IPS DF 6.9 (cell line): Measurements from ENCODE around the gene SFN.

Experiments
- DNase-seq: peaks from one replicate; pipeline ENCODE4 v3.0.0-alpha.2; 2013; ENCODE audit warnings: low read depth, low spot score
- H3K27ac ChIP-seq: one replicate; pipeline ENCODE4 v1.5.1; 2013; ENCODE audit warnings: low read length, control low read depth
- H3K27me3 ChIP-seq: 2 replicates; pipeline ENCODE4 v1.6.1; 2013; ENCODE audit warnings: mild to moderate bottlenecking, low read length; ENCODE audit not compliant: control insufficient read depth, insufficient read depth
- H3K36me3 ChIP-seq: 2 replicates; pipeline ENCODE4 v1.6.1; 2013; ENCODE audit warnings: low read length; ENCODE audit not compliant: control insufficient read depth, insufficient read depth
- H3K4me1 ChIP-seq: 2 replicates; pipeline ENCODE4 v1.6.1; 2013; ENCODE audit warnings: low read length; ENCODE audit not compliant: control insufficient read depth, insufficient read depth
- H3K4me3 ChIP-seq: 2 replicates; pipeline ENCODE4 v1.5.1; 2013; ENCODE audit warnings: mild to moderate bottlenecking, low read length
- H3K9me3 ChIP-seq: 2 replicates; pipeline ENCODE4 v1.6.1; 2013; ENCODE audit warnings: low read length, inconsistent platforms; ENCODE audit not compliant: control insufficient read depth, insufficient read depth
- WGBS: extraction: QIAGEN DNeasy Blood & Tissue Kit; methylation state at CpG from one replicate; pipeline ENCODE4 v1.1.7; 2013; ENCODE audit warnings: mixed read lengths, missing lambda C conversion rate; ENCODE audit not compliant: insufficient read length, insufficient coverage; 5-methylcytosine and 5-hydroxymethylcytosine counted together

Gene SFN

GRCh38 chr1:26911399-26912146, 48.6 kb downstream of the SFN start:
- no peak overlapping the region for H3K4me3 ChIP-seq
- H3K9me3 ChIP-seq = no peaks in the 10 kb centered on the region
- no peaks in the 10 kb centered on the region for H3K4me1 ChIP-seq
- H3K27ac ChIP-seq = no peak overlapping the region
- no CpG with 5 or more reads among the region's 8 CpGs for WGBS
- H3K36me3 ChIP-seq = no peaks in the 10 kb centered on the region
- no peak for DNase-seq
- H3K27me3 ChIP-seq = no peaks in the 10 kb centered on the region

- no peaks in the 10 kb centered on the region for H3K4me1 ChIP-seq
- no peak for DNase-seq
- H3K4me3 ChIP-seq = no peak overlapping the region
- no peaks in the 10 kb centered on the region for H3K9me3 ChIP-seq
- no CpG with 5 or more reads among the region's 2 CpGs for WGBS
- H3K36me3 ChIP-seq = no peaks in the 10 kb centered on the region
- H3K27ac ChIP-seq = no peak overlapping the region
- H3K27me3 ChIP-seq = no peaks in the 10 kb centered on the region
Measured at GRCh38 chr1:26912147-26912490, 49.2 kb downstream of the SFN start.

DNA sequence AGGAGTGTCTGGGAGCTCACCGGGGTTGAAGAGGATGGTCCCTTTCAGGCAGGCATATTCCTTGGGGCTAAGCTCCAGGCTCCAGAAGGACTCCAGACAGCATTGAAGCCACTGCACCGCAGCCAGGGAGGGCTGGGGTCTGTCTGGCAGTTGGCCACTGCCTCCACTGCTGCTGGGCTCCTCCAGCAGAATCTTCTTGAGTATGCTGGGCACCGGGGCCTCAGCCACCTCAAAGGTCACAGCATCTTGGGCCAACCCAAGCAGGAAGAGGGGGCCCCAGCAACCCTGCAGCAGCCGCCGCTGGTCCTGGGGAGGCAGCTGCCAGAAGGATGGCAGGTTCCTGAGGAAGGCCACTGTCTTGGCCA, 50.4 kb downstream of the SFN start:
- Histone ChIP-seq H3K9me3 (no peaks in the 10 kb centered on the region), H3K4me1 (no peaks in the 10 kb centered on the region), H3K36me3 (no peaks in the 10 kb centered on the region), H3K27me3 (no peaks in the 10 kb centered on the region), H3K4me3 (no peak overlapping the region), H3K27ac (no peak overlapping the region)
- no peak for DNase-seq
- WGBS = no CpG with 5 or more reads among the region's 5 CpGs
